HG02588 (cell line): ENCODE measurements around the gene TBX1.

Experiments used
- ATAC-seq: cut with Tn5 transposase; IDR thresholded peaks from one replicate; pipeline ENCODE4 v1.9.1; 2021; ENCODE audit warnings: mild to moderate bottlenecking, moderate library complexity; ENCODE audit not compliant: unreplicated experiment

TBX1 gene

DNA sequence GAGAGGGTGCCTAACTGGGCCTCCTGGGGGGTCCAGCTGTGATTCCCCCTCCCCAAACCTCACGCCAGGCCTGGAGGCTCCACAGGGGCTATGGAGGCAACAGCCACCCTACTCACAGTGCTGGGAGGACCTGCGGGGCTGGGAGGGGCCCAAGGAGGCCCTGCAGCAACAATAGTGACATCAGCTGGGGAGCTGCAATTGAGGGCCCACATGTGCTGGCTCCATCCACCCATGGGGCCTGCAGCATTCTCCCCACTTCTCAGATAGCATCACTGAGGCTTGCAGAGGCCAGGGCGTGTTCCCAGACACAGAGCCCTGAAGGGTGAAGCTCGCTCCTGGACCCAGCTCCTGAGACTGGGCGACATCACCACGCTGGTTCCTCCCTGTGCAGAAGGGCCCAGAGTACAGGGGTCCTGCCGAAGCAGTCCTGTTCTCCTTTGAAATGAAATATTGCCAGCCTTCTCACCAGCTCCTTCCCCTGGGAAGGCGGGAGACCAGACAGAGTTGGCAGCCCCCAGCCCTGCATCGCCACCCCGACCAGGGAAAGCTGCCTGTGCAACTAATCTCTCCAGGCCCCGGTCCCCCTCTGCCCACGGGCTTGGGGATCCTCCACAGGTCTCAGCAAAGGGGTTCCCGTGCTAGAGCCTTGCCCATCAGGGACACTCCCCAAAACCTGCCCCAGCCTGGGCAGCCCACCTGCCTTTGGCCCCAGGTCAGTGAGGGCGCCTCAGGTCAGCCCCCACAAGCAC, 8.9 kb upstream of the TBX1 start:
- ATAC-seq: no peak

DNA sequence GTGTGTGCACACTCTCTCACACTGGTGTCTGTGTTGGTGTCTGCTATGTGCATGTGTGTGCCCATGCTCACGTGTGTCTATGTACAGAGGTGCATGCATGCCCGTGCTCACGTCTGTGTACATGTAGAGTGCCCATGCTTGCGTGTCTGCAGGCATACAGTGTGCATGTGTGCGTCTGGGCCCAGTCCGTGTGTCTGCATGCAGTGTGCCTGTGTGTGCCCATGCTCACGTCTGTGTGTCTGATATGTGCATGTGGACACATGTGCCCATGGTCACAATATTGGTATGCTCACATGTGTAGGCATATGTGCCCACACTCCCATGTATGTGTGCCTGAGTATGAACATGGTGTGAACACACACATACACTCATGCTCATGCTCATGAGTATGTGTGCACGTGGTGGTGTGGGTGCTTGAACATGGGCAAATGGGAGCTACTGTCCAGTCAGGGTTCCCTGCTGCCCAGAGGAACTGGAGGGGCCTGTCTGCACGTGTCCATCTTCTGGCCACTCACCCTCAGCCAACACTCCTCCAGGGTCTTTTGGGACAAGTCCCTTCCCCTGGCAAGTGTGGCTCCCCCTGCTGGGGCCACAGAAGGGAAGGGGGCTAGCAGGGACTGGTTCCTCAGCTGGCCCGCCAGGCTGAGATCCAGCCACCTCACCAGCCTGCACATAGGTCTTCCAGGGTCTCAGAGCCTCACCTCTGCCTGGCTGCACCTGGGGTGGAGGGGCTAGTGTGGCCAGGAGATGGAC, 7.3 kb upstream of the TBX1 start:
- ATAC-seq: no peak

DNA sequence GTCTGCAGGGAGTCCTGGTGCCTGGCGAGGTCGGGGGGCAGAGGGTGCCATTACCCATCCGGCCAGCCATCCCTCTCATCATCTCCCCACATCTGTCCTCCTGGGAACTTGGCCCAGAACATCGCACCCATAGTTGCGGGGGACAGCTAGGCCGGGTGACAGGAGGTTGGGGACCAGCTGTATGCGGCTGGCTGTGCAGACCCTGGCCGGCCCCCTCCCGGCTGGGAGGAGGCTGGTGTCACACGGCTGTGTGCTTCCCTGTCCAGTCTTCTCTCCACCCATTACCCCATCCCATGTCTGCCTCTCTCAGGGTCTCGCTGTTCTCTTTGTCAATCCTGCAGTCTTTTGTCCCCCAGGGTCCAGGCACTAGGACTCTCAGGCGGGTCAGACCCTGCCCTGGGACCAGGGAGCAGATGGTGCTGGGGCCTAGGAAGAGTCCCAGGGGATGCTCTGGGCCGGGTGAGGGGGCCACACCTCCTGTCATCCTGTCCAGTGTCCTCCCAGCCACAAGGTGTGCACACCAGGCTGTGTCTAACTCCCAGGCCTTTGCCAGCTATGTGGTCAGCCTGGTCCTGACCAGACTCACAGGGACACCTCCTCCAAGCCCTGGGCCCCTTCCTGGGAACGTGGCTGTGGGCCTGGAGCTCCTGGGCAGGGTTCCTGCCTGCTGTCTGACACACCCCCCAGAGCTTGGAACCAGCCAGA, 6.4 kb upstream of the TBX1 start:
- no peak for ATAC-seq

DNA sequence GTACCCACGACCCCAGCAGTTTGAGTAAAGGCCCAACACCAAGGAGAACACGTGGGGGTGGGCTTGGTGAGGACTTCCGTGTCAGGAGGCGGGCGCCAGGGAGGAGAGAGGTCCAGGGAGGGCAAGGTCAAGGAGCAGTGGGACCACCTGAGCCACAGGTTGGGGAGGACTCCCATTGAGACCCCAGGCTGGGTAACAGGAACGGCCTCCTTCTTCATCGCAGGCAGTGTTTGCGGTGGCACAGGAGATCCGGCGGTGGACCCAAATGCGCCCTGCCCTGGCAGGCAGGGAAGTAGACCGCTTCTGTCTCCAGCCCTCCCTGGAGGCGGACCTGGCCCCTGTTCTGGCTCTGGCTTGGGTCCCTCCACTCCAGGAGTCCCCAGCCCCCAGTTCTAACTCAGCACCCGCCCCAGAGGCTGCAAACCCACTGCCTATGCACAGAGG, 5.9 kb upstream of the TBX1 start:
- no peak for ATAC-seq

DNA sequence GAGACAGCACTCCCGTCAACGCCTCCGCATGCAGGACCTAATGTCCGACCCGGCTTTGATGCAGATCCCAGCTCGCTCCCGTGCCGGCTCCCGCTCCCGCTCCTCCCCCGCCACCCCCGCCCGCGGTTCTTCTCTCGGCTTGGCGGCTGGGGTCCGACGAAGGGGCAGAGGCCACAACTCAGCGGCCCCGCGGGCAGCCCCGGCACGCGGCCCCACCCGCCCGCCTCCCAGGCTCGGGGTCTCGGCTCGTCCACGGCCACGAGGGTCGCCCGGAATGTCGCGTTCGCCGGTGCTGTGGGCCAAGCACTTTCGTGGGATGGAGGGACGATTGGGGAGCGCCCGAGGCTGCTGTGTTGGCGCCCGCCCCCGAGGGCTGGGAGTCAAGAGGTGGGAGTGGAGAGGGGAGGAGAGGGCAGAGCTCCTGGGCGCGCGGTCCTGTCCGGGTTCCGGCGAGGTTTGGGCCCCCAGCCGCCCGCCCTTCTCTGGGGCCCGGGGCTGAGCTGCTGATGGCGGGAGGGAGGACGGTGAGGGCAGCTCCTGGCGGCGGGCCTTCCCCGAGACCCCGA, 5.3 kb upstream of the TBX1 start:
- ATAC-seq: no peak

DNA sequence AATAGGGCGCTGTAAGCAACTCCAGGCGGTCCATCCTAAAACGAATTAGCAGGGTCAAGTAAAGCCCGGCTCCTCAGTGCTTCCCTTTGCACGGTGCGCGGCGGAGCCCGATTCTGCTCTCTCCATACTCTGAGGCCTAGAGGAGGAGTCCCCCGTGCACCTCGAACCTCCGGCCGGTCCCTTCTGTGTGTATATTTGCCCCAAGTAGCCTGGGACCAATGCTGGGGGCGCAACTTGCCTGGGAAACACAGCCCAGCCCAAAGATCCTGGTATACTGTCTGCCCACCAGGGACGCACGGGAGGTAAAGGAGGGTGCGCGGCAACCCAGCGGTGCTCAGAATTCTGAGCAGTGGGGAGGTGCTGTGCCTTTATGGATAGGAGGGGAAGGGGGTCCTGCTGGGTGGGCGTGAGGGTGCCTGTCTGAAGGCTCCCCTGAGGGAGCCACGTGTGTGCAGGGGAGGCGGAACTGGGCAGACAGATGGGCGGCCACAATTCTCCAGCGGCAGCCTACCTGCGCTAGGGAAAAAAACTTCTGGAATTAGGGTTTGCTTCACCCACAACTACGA, 4.8 kb upstream of the TBX1 start:
- no peak for ATAC-seq

- ATAC-seq: no peak
Measured at GRCh38 chr22:19756288-19757128, 4.1 kb upstream of the TBX1 start.

DNA sequence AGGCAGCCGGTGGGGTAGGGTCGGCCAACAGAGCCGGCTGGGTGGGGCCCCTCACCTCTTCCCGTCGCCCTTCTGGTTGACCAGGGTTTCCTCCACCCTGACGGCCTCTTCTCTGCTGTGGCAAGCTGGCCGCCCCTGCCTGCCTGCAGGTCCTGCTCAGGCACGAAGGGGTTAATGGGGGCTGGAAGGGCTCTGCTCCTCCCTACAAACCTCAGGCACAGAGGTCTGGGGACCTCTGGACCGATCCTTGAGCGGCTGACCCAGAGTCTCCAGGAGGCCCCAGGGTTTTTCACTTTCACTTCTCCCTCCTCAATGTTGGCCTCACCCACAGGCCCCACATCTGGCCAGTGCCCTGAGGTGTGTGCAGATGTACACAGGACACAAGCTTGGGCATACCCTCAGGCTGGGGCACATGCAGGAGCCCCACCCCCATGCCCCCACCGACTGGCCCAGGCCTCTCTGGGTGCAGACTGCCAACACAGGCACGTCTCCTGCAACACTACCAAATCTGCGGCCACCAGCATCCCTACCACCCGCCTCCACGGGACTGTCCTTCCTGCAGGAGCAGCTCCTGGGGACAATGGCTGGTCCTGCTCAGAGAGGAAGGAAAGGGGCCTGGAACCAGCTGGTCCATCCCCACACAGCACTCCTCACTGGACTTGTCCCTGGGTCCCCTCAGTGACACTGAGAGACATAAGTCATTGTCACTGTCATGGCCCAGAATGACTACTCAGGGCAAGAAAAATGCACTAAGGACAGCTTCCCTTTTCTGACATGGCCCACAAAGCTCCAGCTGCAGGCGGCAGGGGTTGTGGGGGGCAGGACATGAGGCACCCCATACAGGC, 3.2 kb upstream of the TBX1 start:
- ATAC-seq: no peak

- ATAC-seq: no peak
Measured at GRCh38 chr22:19757985-19758895, 2.3 kb upstream of the TBX1 start.

- no peak for ATAC-seq
Measured at GRCh38 chr22:19758896-19759426, 1.6 kb upstream of the TBX1 start.

GRCh38 chr22:19759427-19760057, 1.0 kb upstream of the TBX1 start:
- ATAC-seq: no peak

DNA sequence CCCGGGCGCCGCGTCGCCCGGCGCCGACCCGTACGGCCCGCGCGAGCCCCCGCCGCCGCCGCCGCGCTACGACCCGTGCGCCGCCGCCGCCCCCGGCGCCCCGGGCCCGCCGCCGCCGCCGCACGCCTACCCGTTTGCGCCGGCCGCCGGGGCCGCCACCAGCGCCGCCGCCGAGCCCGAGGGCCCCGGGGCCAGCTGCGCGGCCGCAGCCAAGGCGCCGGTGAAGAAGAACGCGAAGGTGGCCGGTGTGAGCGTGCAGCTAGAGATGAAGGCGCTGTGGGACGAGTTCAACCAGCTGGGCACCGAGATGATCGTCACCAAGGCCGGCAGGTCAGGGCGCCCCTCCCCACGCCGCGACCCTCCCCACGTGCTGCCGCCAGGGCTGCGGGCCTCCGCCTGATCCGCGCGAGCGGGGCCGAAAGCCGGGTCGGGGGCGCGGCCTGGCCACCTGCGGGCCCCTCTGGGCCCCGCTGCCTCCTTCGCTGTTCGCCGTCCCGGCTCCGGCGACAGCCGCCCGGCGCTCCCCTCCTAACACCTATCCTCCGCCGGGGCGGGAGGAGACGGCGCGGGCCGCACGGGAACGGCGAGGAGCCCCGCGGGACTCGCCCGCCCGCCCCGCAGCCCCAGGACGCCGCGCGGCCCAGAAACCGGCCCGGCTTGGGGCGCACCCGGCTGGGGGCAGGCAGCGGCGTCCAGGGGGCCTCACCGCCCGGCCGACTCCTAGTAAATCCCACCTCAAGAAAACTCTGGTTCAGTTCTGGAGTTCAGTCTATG, 560 bp downstream of the TBX1 start:
- no peak for ATAC-seq

DNA sequence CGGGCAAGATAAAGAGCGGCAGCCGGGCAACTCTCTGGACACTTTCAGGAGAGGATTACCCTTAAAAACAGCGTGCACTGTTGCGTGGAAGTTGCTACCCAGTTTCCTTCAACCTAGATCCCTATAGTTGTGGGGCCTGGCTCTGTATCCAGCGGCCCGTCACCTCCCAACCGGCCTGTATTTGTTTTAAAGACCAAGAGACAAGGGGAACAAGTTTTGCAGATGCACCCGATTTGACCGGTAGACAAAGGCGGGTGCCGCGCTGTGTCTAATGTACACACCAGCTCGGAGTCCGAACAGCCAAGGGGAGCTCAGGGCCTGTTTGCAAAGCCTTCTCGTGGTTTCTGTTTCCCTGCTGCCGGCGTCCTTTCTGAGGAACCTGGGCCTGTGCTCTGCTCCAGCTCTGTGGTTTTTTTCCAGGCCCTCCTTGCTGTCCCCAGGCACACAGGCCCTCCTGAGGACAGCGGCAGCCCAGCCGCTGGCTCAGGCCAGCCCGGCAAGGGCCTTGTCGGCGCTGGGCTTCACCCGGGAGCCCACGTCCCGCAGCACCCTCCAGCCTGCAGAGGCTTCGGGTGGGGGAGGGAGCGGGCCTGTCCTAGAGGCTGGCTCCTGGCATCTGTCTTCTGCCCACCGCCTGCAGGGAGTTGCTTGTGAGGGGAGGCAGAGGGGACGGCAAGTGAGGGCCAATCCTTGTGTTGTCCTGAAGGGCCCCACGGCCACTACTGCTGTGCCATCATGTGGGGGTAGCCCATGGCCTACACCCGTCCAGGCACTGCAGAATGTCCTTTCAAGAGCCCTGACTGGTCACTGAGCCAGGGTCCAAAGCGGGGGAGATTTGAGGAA, 1.4 kb downstream of the TBX1 start:
- ATAC-seq: no peak

GRCh38 chr22:19762568-19763457, 2.2 kb downstream of the TBX1 start:
- no peak for ATAC-seq
